HUES64 (cell line): Measurements from ENCODE around the gene MPHOSPH9.
A peak's percentile ranks its signal among the peaks of the same experiment; 100 is the strongest.

Source experiments
- H3K27ac ChIP-seq: 2 replicates; pipeline ENCODE4 v1.7.0; 2013; ENCODE audit warnings: low read depth, low read length, inconsistent platforms
- H3K27me3 ChIP-seq: 2 replicates; pipeline ENCODE4 v1.6.1; 2013; ENCODE audit warnings: mild to moderate bottlenecking, low read length; ENCODE audit not compliant: insufficient read depth
- H3K36me3 ChIP-seq: 2 replicates; pipeline ENCODE4 v1.6.1; 2013; ENCODE audit warnings: mild to moderate bottlenecking, low read length; ENCODE audit not compliant: insufficient read depth
- H3K4me1 ChIP-seq: 2 replicates; pipeline ENCODE4 v1.6.1; 2013; ENCODE audit warnings: mild to moderate bottlenecking, low read length, moderate library complexity; ENCODE audit not compliant: insufficient read depth
- H3K4me3 ChIP-seq: 2 replicates; pipeline ENCODE4 v1.5.1; 2013; ENCODE audit warnings: mild to moderate bottlenecking, low read length, moderate library complexity
- H3K9ac ChIP-seq: 2 replicates; pipeline ENCODE4 v1.6.1; 2013; ENCODE audit warnings: mild to moderate bottlenecking, low read depth, low read length
- H3K9me3 ChIP-seq: 2 replicates; pipeline ENCODE4 v1.6.1; 2013; ENCODE audit warnings: low read depth, low read length; ENCODE audit not compliant: insufficient read depth
- WGBS: fragments of 150-250, 120-280 bp; methylation state at CpG from one replicate; pipeline ENCODE4 v1.1.7; 2013; ENCODE audit warnings: missing lambda C conversion rate; 5-methylcytosine and 5-hydroxymethylcytosine counted together

MPHOSPH9 gene

GRCh38 chr12:123267991-123268843, 35.3 kb upstream of the MPHOSPH9 start:
- H3K9ac ChIP-seq, result peak overlapping the region; percentile 97; the same call in 1 of the 2 replicates
- peaks cover 46% of the 10 kb centered on the region for H3K36me3 ChIP-seq
- no peak overlapping the region for H3K4me3 ChIP-seq
- H3K27ac ChIP-seq, result peak overlapping the region; percentile 94
- 92% methylated on average over 36 of the region's 36 CpGs for WGBS
- no peaks in the 10 kb centered on the region for H3K9me3 ChIP-seq
- H3K4me1 ChIP-seq, result peaks cover 21% of the 10 kb centered on the region; the same call in 1 of the 2 replicates
- H3K27me3 ChIP-seq, result no peaks in the 10 kb centered on the region

GRCh38 chr12:123267335-123267920, 34.5 kb upstream of the MPHOSPH9 start:
- Histone ChIP-seq H3K9me3 (no peaks in the 10 kb centered on the region), H3K27me3 (no peaks in the 10 kb centered on the region), H3K4me3 (no peak overlapping the region), H3K36me3 (peaks cover 52% of the 10 kb centered on the region), H3K9ac (no peak overlapping the region), H3K27ac (peak overlapping the region; percentile 20; the same call in 1 of the 2 replicates), H3K4me1 (peaks cover 14% of the 10 kb centered on the region; the same call in 1 of the 2 replicates)
- 88% methylated on average over 6 of the region's 7 CpGs for WGBS

- 95% methylated on average over 19 of the region's 19 CpGs for WGBS
- Histone ChIP-seq H3K27ac (no peak overlapping the region), H3K9me3 (no peaks in the 10 kb centered on the region), H3K4me3 (no peak overlapping the region), H3K4me1 (peaks cover 13% of the 10 kb centered on the region; the same call in 1 of the 2 replicates), H3K9ac (no peak overlapping the region), H3K36me3 (peaks cover 58% of the 10 kb centered on the region), H3K27me3 (no peaks in the 10 kb centered on the region)
Observed at GRCh38 chr12:123266679-123267277, 33.8 kb upstream of the MPHOSPH9 start.

- Histone ChIP-seq H3K36me3 (peaks cover 65% of the 10 kb centered on the region), H3K27me3 (no peaks in the 10 kb centered on the region), H3K9ac (no peak overlapping the region), H3K4me1 (peaks cover 13% of the 10 kb centered on the region; the same call in 1 of the 2 replicates), H3K27ac (no peak overlapping the region), H3K9me3 (peaks cover 1% of the 10 kb centered on the region; the same call in 1 of the 2 replicates), H3K4me3 (no peak overlapping the region)
- 94% methylated on average over 35 of the region's 35 CpGs for WGBS
Observed at GRCh38 chr12:123265851-123266678, 33.1 kb upstream of the MPHOSPH9 start.

- Histone ChIP-seq H3K9me3 (peaks cover 5% of the 10 kb centered on the region; the same call in 1 of the 2 replicates), H3K36me3 (peaks cover 80% of the 10 kb centered on the region), H3K27me3 (no peaks in the 10 kb centered on the region), H3K4me3 (no peak overlapping the region), H3K9ac (no peak overlapping the region), H3K27ac (0 out of 2 replicates have a peak overlapping the region, but pooled peaks have one; percentile 6), H3K4me1 (peaks cover 13% of the 10 kb centered on the region; the same call in 1 of the 2 replicates)
- WGBS, result 79% methylated on average over 7 of the region's 7 CpGs
Observed at GRCh38 chr12:123264642-123265041, 31.7 kb upstream of the MPHOSPH9 start.

- no peak overlapping the region for H3K27ac ChIP-seq
- H3K36me3 ChIP-seq, result peaks cover 87% of the 10 kb centered on the region
- peaks cover 5% of the 10 kb centered on the region; the same call in 1 of the 2 replicates for H3K9me3 ChIP-seq
Observed at GRCh38 chr12:123263196-123263817, 30.4 kb upstream of the MPHOSPH9 start.

GRCh38 chr12:123261196-123261595, 28.3 kb upstream of the MPHOSPH9 start:
- H3K4me3 ChIP-seq, result no peak overlapping the region
- peaks cover 5% of the 10 kb centered on the region; the same call in 1 of the 2 replicates for H3K9me3 ChIP-seq
- H3K36me3 ChIP-seq, result peaks cover 90% of the 10 kb centered on the region
- no peak overlapping the region for H3K9ac ChIP-seq
- H3K4me1 ChIP-seq, result no peaks in the 10 kb centered on the region
- peak overlapping the region; percentile 69; the same call in 1 of the 2 replicates for H3K27ac ChIP-seq
- H3K27me3 ChIP-seq, result no peaks in the 10 kb centered on the region
- WGBS, result 79% methylated on average over 4 of the region's 4 CpGs

More at GRCh38 chr12:123263196-123263817, 30.4 kb upstream of the MPHOSPH9 start:
- H3K9ac ChIP-seq, result no peak overlapping the region
- H3K4me3 ChIP-seq, result no peak overlapping the region
- WGBS, result 95% methylated on average over 8 of the region's 8 CpGs
- H3K27me3 ChIP-seq, result no peaks in the 10 kb centered on the region
- H3K4me1 ChIP-seq, result peaks cover 2% of the 10 kb centered on the region; the same call in 1 of the 2 replicates

GRCh38 chr12:123260081-123260480, 27.1 kb upstream of the MPHOSPH9 start:
- 85% methylated on average over 9 of the region's 9 CpGs for WGBS
- H3K36me3 ChIP-seq, result peaks cover 88% of the 10 kb centered on the region

GRCh38 chr12:123258593-123258992, 25.7 kb upstream of the MPHOSPH9 start:
- H3K9me3 ChIP-seq, result peaks cover 5% of the 10 kb centered on the region; the same call in 1 of the 2 replicates
- no peaks in the 10 kb centered on the region for H3K4me1 ChIP-seq
- no peak overlapping the region for H3K9ac ChIP-seq
- no peak overlapping the region for H3K27ac ChIP-seq
- no peak overlapping the region for H3K4me3 ChIP-seq
- peaks cover 92% of the 10 kb centered on the region for H3K36me3 ChIP-seq
- no peaks in the 10 kb centered on the region for H3K27me3 ChIP-seq
- 67% methylated on average over 3 of the region's 4 CpGs for WGBS

More at GRCh38 chr12:123260081-123260480, 27.1 kb upstream of the MPHOSPH9 start:
- H3K27ac ChIP-seq, result no peak overlapping the region
- no peak overlapping the region for H3K9ac ChIP-seq
- no peaks in the 10 kb centered on the region for H3K27me3 ChIP-seq
- H3K4me1 ChIP-seq, result no peaks in the 10 kb centered on the region
- no peak overlapping the region for H3K4me3 ChIP-seq
- H3K9me3 ChIP-seq, result peaks cover 5% of the 10 kb centered on the region; the same call in 1 of the 2 replicates

- Histone ChIP-seq H3K27me3 (no peaks in the 10 kb centered on the region), H3K9me3 (no peaks in the 10 kb centered on the region), H3K9ac (no peak overlapping the region), H3K27ac (no peak overlapping the region), H3K36me3 (peaks cover 62% of the 10 kb centered on the region), H3K4me3 (no peak overlapping the region), H3K4me1 (0 out of 2 replicates have a peak, but pooled peaks cover 5% of the 10 kb centered on the region)
- 94% methylated on average over 5 of the region's 5 CpGs for WGBS
Observed at GRCh38 chr12:123254853-123255446, 22.0 kb upstream of the MPHOSPH9 start.
